DND-41 (cell line): ENCODE results near the gene ZFP90.

Source experiments
- EZH2 ChIP-seq: IDR thresholded peaks from 3 replicates; pipeline ENCODE4 v1.6.1; 2012; ENCODE audit warnings: borderline replicate concordance, low read depth, mild to moderate bottlenecking, moderate library complexity, low read length, inconsistent platforms; ENCODE audit not compliant: severe bottlenecking
- TF ChIP-seq, protein P1 (sequence below): IDR thresholded peaks from 2 replicates; pipeline ENCODE4 v1.5.1; 2012; ENCODE audit warnings: borderline replicate concordance, low read length, moderate library complexity, mild to moderate bottlenecking; ENCODE audit not compliant: poor library complexity, severe bottlenecking; ENCODE audit errors: extremely low read depth

DNA sequence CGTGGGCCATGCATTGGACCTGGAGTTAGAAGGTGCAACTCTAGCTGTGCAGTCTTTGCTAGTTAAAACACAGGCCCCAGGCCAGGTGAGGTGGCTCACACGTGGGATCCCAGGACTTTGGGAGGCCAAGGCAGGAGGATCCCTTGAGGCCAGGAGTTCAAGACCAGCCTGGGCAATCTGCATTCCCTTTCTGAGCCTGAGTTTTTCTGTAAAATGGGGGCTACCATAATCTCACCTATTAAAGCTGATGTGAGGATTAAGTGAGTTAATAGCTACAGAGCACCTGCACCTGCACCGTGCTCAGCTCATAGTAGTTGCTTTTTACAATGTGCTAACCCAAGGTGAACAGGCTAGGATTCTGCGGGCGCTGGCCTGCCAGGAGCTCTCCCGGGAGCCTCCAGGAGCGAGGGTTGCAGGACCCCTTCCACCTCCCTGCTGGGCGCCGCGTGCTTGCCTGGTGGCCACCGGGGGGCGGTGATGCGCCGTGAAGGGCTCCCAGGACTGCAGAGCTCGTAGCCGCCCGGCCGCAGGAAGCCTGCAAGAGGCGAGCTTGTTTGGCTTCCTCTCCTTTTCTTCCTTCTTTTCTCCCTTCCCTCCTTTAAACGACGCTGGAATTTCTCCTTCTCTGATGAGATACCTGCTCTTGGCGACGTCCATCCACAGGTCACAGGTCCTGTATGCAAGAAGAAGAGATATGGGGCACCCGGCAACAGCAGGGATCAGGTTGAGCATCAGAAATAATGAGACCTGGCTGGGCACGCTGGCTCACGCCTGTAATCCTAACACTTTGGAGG is 51.3 kb downstream of the ZFP90 start:
- TF ChIP-seq, protein P1, sequence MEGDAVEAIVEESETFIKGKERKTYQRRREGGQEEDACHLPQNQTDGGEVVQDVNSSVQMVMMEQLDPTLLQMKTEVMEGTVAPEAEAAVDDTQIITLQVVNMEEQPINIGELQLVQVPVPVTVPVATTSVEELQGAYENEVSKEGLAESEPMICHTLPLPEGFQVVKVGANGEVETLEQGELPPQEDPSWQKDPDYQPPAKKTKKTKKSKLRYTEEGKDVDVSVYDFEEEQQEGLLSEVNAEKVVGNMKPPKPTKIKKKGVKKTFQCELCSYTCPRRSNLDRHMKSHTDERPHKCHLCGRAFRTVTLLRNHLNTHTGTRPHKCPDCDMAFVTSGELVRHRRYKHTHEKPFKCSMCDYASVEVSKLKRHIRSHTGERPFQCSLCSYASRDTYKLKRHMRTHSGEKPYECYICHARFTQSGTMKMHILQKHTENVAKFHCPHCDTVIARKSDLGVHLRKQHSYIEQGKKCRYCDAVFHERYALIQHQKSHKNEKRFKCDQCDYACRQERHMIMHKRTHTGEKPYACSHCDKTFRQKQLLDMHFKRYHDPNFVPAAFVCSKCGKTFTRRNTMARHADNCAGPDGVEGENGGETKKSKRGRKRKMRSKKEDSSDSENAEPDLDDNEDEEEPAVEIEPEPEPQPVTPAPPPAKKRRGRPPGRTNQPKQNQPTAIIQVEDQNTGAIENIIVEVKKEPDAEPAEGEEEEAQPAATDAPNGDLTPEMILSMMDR: peak; percentile 64
- TF ChIP-seq EZH2: no peak
